PC-9 (cell line): ENCODE data around the gene NMS.

Source experiments
- CTCF ChIP-seq: fragments of 200-600 bp; sonication (generic); conservative IDR thresholded peaks from 2 replicates; pipeline ENCODE4 v1.6.1; 2017; ENCODE audit warnings: mixed run types, antibody characterized with exemption, mild to moderate bottlenecking, moderate library complexity
- EZH2 ChIP-seq: fragments of 200-600 bp; sonication (generic); IDR thresholded peaks from 2 replicates; pipeline ENCODE4 v1.8.0; 2017; ENCODE audit warnings: antibody characterized with exemption, low read depth

- no peak for TF ChIP-seq EZH2
- no peak for TF ChIP-seq CTCF
These were observed 15.1 kb downstream of the NMS start for GRCh38 chr2:100485396-100485795.
